Pancreas (tissue), 10 donors: ENCODE data around the gene PROCA1. TPM values are rescaled to one million over a fixed set of nuclear protein-coding genes. Genes with fewer than 3 reads are reported as not detected.

Experiments
- ATAC-seq, 4 donors: fragments of 200-7000 bp; cut with Tn5 transposase; one replicate each; pipeline versions ENCODE4 v1.8.0 to v1.9.1; 2020; ENCODE audit warnings: mild to moderate bottlenecking in 4 of 4, moderate library complexity in 4 of 4
- DNase-seq, 6 donors: peaks; one replicate each; pipeline ENCODE4 v3.0.0-alpha.2; 2020
- FAIRE-seq: peaks from 2 replicates; lab custom pipeline; 2012; peaks lifted over from hg19 to GRCh38; lab: Jason Lieb, UNC
- H3K27ac ChIP-seq, 4 donors: fragments of 200-600 bp; sonication (generic); 1 replicate in 3 of 4; 2 replicates in 1 of 4; pipeline versions ENCODE4 v1.5.0 to v1.8.0; 2020
- H3K27me3 ChIP-seq, 4 donors: fragments of 200-600 bp; one replicate each; pipeline ENCODE4 v1.8.0; 2021
- H3K36me3 ChIP-seq, 3 donors: fragments of 200-600 bp; sonication (generic) in 1 of 3; one replicate each; pipeline versions ENCODE4 v1.5.0 to v1.8.0; 2020 to 2021
- H3K4me1 ChIP-seq, 3 donors: fragments of 200-600 bp; one replicate each; pipeline ENCODE4 v1.8.0; 2021
- H3K4me3 ChIP-seq, 4 donors: fragments of 200-600 bp; sonication (generic) in 2 of 4; one replicate each; pipeline versions ENCODE4 v1.5.0 to v1.8.0; 2020 to 2021
- H3K9me3 ChIP-seq, 4 donors: fragments of 200-600 bp; one replicate each; pipeline ENCODE4 v1.8.0; 2021
- WGBS, 2 donors: extraction: QIAGEN DNeasy Blood & Tissue Kit; methylation state at CpG; one replicate each; pipeline ENCODE4 v1.1.7; 2013; 5-methylcytosine and 5-hydroxymethylcytosine counted together
- intact Hi-C, 3 donors: fragments of 100-400 bp; cut with DNase I; formaldehyde crosslinking; loops; one replicate each; pipeline versions ENCODE4 v1.11.1 to v1.14.2; 2022
- polyA plus RNA-seq, 2 donors: library from polyadenylated mRNA; stranded (reverse); fragments of 200-250 nt; gene quantifications; one replicate each; pipeline ENCODE4 v1.2.3, GENCODE V29; 2013
- total RNA-seq, 6 donors: library from RNA; stranded (reverse); fragmentation: NEBNext Ultra II Directional in 4 of 6; extraction: Animal tissue kit (Norgen Biotek cat#: 25700) in 4 of 6; gene quantifications; one replicate each; pipeline versions ENCODE4 v1.2.1 to v1.2.4, GENCODE V29; 2021 to 2023
- TF ChIP-seq, protein P1 (sequence below), 4 donors: fragments of 200-600 bp; sonication (generic) in 3 of 4; IDR thresholded peaks; one replicate each; pipeline versions ENCODE4 v1.5.0 to v1.8.0; 2021; ENCODE audit warnings: antibody characterized with exemption in 4 of 4
- donor health status: healthy with polysubstance abuse.
- donor health status: DM: no; HTN: no; CAD: no; lungs with moderate emphysema.
- donor health status: DM: no; HTN: no; CAD: no.
- donor health status: control.
- donor health status: control.
- donor health status: Bipolar disorder and iron deficiency.
- donor health status: DM: yes; HTN: yes; CAD: no.
- donor health status: DM: no; HTN: no; CAD: no.
- donor health status: DM: no; HTN: no; CAD: no.
- donor health status: DM: yes; HTN: yes; CAD: no.

PROCA1 gene
- total and polyA plus RNA-seq, 8 donors: 0.19 to 3.1 (median 0.43) TPM

GRCh38 chr17:28712032-28712704 lies 480 bp upstream of the PROCA1 start:
- no peaks in the 10 kb centered on the region for H3K9me3 ChIP-seq
- FAIRE-seq (no peak), ATAC-seq (peak in 1 of 4 donors; percentile 10), DNase-seq (peak in 4 of 6 donors; percentile 46 to 63 (median 52))
- H3K4me3 ChIP-seq: peak overlapping the region in 2 of 4 donors; percentile 39 to 67
- intact Hi-C loops: no loop called here
- TF ChIP-seq, protein P1, sequence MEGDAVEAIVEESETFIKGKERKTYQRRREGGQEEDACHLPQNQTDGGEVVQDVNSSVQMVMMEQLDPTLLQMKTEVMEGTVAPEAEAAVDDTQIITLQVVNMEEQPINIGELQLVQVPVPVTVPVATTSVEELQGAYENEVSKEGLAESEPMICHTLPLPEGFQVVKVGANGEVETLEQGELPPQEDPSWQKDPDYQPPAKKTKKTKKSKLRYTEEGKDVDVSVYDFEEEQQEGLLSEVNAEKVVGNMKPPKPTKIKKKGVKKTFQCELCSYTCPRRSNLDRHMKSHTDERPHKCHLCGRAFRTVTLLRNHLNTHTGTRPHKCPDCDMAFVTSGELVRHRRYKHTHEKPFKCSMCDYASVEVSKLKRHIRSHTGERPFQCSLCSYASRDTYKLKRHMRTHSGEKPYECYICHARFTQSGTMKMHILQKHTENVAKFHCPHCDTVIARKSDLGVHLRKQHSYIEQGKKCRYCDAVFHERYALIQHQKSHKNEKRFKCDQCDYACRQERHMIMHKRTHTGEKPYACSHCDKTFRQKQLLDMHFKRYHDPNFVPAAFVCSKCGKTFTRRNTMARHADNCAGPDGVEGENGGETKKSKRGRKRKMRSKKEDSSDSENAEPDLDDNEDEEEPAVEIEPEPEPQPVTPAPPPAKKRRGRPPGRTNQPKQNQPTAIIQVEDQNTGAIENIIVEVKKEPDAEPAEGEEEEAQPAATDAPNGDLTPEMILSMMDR (IDR thresholded peaks at IDR 0.05): no peak
- H3K27ac ChIP-seq: peak overlapping the region in 2 of 4 donors; percentile 72 to 73
- H3K4me1 ChIP-seq: peaks cover 3 to 6% (median 5%) of the 10 kb centered on the region in 3 donors
- H3K27me3 ChIP-seq: no peaks in the 10 kb centered on the region
- no peaks in the 10 kb centered on the region for H3K36me3 ChIP-seq
- 56 to 57% methylated on average over 33 to 34 of the region's 34 CpGs for WGBS, 2 donors

DNA sequence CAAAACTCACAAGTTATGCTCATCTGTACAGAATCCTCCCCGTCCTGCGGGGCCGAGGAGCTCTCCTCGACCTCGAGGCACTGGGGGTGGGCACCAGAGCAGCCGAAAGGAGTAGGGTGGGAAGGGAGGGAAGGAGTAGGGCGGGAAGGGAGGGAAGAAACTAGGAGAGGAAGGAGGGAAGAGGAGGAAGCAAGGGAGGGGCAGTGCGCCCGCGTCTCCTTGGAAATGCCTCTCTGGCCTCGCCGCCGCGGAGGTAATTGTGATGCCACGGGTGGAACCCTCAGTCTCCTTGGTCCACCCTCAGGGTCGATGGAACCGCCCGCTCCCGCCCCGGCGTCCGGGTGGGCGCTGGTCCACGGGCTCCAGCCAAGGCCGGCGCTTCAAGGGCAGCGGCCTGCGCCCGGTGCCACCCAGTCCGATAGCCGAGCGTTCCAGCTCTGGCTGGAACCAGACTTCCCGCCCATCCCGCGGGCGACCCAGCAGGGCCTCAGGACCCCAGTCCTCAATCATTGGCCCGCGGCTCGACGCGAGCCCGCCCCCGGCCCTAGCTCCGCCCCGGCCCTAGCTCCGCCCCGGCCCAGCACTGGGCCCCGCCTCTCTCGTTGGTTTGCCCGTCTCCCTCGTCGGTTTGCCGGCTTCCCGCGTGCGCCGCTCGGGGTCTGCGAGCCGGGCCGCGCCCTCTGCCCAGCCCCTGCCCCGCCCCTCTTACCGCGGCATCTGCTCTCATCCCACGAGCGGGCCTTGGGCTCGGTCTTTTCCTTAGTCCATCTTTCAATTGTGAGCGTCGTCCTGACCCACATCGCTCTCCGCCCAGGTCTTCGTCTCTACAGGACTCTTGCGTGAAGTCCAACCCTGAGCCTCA lies 596 bp downstream of the PROCA1 start:
- Histone ChIP-seq H3K27me3 (no peaks in the 10 kb centered on the region), H3K27ac (peak overlapping the region; percentile 23 to 73 (median 59)), H3K4me1 (peaks cover 3 to 6% (median 5%) of the 10 kb centered on the region in 3 donors), H3K4me3 (peak overlapping the region; percentile 32 to 67 (median 39)), H3K36me3 (no peaks in the 10 kb centered on the region), H3K9me3 (no peaks in the 10 kb centered on the region)
- ATAC-seq (peak; percentile 90 to 96 (median 93)), DNase-seq (peak; percentile 75 to 93 (median 84)), FAIRE-seq (no peak)
- intact Hi-C loops: no loop called here
- TF ChIP-seq, protein P1 (IDR thresholded peaks at IDR 0.05): no peak
- 3 to 4% methylated on average over 70 to 74 of the region's 74 CpGs for WGBS, 2 donors

- peaks cover 0 to 2% (median 0%) of the 10 kb centered on the region in 3 donors for H3K36me3 ChIP-seq
- no peak overlapping the region for H3K27ac ChIP-seq
- no peaks in the 10 kb centered on the region for H3K9me3 ChIP-seq
- H3K27me3 ChIP-seq: no peaks in the 10 kb centered on the region
- FAIRE-seq (no peak), ATAC-seq (no peak), DNase-seq (no peak)
- H3K4me3 ChIP-seq: no peak overlapping the region
- WGBS, 2 donors: 64 to 81% methylated on average over 2 of the region's 2 CpGs
- peaks cover 3 to 6% (median 5%) of the 10 kb centered on the region in 3 donors for H3K4me1 ChIP-seq
- intact Hi-C loops: no loop called here
- TF ChIP-seq, protein P1 (IDR thresholded peaks at IDR 0.05): no peak
These were observed 4.4 kb downstream of the PROCA1 start for GRCh38 chr17:28707339-28707720.

DNA sequence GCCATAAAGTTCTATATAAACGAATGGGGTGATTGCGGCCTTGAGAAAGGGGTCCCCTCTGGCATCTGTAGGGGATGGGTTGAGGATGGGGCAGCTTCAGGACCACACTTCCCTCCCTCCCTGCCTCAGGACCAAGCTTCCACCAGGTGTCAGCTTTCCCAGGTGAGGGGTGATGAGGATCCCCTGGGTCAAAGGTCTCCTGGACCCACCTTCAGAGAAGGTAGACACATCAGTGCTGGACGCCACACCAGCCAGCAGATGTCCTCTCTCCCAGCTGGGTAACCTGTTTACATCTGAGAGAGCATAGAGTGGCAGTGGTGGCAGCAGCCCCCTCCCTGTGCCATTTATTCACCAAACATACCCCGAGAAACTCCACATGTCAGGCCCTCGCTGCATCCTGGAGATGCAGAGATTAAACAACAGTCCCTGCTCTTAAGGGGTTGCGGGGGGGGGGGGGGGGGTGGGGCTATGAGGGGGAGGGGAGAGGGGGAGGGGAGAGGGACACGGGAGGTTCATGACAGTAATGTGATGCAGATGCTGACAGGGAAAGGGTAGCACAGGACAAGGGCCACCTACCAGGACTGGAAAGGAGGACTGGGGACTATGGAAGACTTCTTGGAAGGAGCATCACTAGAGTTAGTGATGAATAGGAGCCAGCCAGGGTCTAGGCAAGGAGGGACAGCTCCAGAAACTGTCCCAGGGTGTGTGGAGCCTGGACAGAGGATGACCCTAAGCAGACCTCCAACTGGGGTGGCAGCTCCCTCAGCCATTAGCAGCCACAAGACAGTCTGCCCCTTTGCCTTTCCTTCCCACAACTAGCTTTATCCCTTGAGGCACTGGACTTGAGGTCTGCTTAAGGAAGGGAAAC lies 5.0 kb downstream of the PROCA1 start:
- TF ChIP-seq, protein P1 (IDR thresholded peaks at IDR 0.05): no peak
- WGBS, 2 donors: 45 to 50% methylated on average over 5 to 7 of the region's 7 CpGs
- no peaks in the 10 kb centered on the region for H3K27me3 ChIP-seq
- no peaks in the 10 kb centered on the region for H3K9me3 ChIP-seq
- intact Hi-C loops: no loop called here
- DNase-seq (no peak), ATAC-seq (no peak), FAIRE-seq (no peak)
- peaks cover 2 to 3% (median 3%) of the 10 kb centered on the region in 3 donors for H3K4me1 ChIP-seq
- no peak overlapping the region for H3K27ac ChIP-seq
- H3K4me3 ChIP-seq: no peak overlapping the region
- H3K36me3 ChIP-seq: peaks cover 0 to 8% (median 5%) of the 10 kb centered on the region in 3 donors
